Parathyroid adenoma (tissue), 2 donors: ENCODE measurements around the gene ASS1.

Experiments used
- H2AFZ ChIP-seq: fragments of 300-600 bp; sonication (generic); one replicate; pipeline ENCODE4 v1.7.0; 2017; ENCODE audit warnings: antibody characterized with exemption, mild to moderate bottlenecking
- H3K27ac ChIP-seq: fragments of 300-600 bp; sonication (generic); one replicate; pipeline ENCODE4 v1.7.0; 2017
- H3K27me3 ChIP-seq: fragments of 300-600 bp; sonication (generic); one replicate; pipeline ENCODE4 v1.7.0; 2017; ENCODE audit warnings: low read length; ENCODE audit not compliant: control insufficient read depth, insufficient read depth
- H3K36me3 ChIP-seq: fragments of 300-600 bp; sonication (generic); one replicate; pipeline ENCODE4 v1.7.0; 2017; ENCODE audit warnings: low read length; ENCODE audit not compliant: control insufficient read depth, insufficient read depth
- H3K4me1 ChIP-seq: fragments of 300-600 bp; sonication (generic); one replicate; pipeline ENCODE4 v1.7.0; 2017; ENCODE audit warnings: control low read depth
- H3K4me2 ChIP-seq: fragments of 300-600 bp; sonication (generic); one replicate; pipeline ENCODE4 v1.7.0; 2017; ENCODE audit warnings: low read length
- H3K4me3 ChIP-seq: fragments of 300-600 bp; sonication (generic); one replicate; pipeline ENCODE4 v1.7.0; 2017; ENCODE audit warnings: low read depth, low read length
- H3K79me2 ChIP-seq: fragments of 300-600 bp; sonication (generic); one replicate; pipeline ENCODE4 v1.7.0; 2017; ENCODE audit warnings: control low read depth
- H3K9ac ChIP-seq: fragments of 300-600 bp; sonication (generic); one replicate; pipeline ENCODE4 v1.7.0; 2017; ENCODE audit warnings: mild to moderate bottlenecking
- H3K9me3 ChIP-seq: fragments of 300-600 bp; sonication (generic); one replicate; pipeline ENCODE4 v1.7.0; 2017; ENCODE audit warnings: low read length; ENCODE audit not compliant: control insufficient read depth
- CTCF ChIP-seq: fragments of 300-600 bp; sonication (generic); IDR thresholded peaks from one replicate; pipeline ENCODE4 v1.7.0; 2017; ENCODE audit warnings: antibody characterized with exemption, mild to moderate bottlenecking
- donor health status: primary hyperparathyroidism.

ASS1 gene

DNA sequence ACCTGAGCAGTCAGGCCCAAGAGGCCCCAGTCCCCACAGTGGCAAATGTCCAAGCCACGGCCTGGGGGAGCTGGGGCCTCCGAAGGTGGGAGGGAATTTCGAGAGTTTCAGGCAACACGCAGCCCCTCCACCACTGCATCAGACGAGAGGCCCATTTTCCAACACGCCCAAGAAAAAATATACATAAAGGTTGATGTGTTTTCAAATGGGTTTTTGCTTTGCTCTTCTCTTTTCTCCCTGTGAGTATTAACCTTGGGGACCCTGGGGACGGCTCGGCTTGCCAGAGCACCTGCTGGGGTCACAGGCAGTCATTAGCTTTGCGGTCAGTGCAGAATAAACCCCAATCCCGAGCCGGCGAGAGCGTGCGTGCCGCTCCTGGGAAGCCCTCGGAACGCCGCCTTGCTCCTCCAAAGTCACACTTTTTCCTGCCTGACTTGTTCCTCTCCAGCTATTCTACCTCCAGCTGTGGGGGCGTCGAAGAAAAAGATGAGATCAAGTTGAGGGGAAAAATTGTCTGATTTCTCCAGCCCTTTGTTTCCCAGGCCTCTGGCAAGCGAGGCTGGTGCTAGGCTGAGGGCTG, 31.5 kb downstream of the ASS1 start:
- no peak overlapping the region for H3K27ac ChIP-seq
- H2AFZ ChIP-seq, result no peak overlapping the region
- H3K4me3 ChIP-seq, result no peak overlapping the region
- no peaks in the 10 kb centered on the region for H3K27me3 ChIP-seq
- H3K9ac ChIP-seq, result no peak overlapping the region
- no peak for TF ChIP-seq CTCF
- no peaks in the 10 kb centered on the region for H3K9me3 ChIP-seq
- H3K79me2 ChIP-seq, result no peaks in the 10 kb centered on the region
- no peaks in the 10 kb centered on the region for H3K4me1 ChIP-seq
- H3K36me3 ChIP-seq, result no peaks in the 10 kb centered on the region
- H3K4me2 ChIP-seq, result no peak overlapping the region

GRCh38 chr9:130477564-130477963, 32.8 kb downstream of the ASS1 start:
- Histone ChIP-seq H3K27me3 (no peaks in the 10 kb centered on the region), H3K4me1 (no peaks in the 10 kb centered on the region), H3K36me3 (no peaks in the 10 kb centered on the region), H3K9me3 (no peaks in the 10 kb centered on the region), H3K9ac (no peak overlapping the region), H3K27ac (no peak overlapping the region), H2AFZ (no peak overlapping the region), H3K4me2 (no peak overlapping the region), H3K4me3 (no peak overlapping the region), H3K79me2 (no peaks in the 10 kb centered on the region)
- no peak for TF ChIP-seq CTCF

DNA sequence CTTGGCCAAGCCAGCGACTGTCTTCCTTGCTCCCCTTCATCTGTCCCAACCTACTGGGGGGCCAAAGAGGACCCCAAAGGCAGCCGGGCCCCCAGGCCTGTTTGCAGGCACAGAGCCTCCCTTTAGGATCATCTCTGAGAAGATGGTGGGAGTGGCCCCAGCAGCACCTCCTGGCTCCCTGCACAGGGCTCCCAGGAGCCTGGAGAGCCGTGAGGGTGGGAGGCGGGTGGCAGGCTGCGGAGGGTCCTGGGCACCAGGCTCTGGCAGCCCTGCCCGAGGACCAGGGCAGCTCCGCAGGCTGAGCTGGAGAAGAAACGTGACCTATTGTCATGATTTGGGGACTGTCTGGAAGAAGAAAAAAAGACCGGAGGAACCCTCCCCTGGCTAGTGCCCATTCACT, 33.4 kb downstream of the ASS1 start:
- Histone ChIP-seq H2AFZ (no peak overlapping the region), H3K9ac (no peak overlapping the region), H3K79me2 (no peaks in the 10 kb centered on the region), H3K9me3 (no peaks in the 10 kb centered on the region), H3K27ac (no peak overlapping the region), H3K4me1 (no peaks in the 10 kb centered on the region), H3K27me3 (no peaks in the 10 kb centered on the region), H3K36me3 (no peaks in the 10 kb centered on the region), H3K4me2 (no peak overlapping the region), H3K4me3 (no peak overlapping the region)
- no peak for TF ChIP-seq CTCF

DNA sequence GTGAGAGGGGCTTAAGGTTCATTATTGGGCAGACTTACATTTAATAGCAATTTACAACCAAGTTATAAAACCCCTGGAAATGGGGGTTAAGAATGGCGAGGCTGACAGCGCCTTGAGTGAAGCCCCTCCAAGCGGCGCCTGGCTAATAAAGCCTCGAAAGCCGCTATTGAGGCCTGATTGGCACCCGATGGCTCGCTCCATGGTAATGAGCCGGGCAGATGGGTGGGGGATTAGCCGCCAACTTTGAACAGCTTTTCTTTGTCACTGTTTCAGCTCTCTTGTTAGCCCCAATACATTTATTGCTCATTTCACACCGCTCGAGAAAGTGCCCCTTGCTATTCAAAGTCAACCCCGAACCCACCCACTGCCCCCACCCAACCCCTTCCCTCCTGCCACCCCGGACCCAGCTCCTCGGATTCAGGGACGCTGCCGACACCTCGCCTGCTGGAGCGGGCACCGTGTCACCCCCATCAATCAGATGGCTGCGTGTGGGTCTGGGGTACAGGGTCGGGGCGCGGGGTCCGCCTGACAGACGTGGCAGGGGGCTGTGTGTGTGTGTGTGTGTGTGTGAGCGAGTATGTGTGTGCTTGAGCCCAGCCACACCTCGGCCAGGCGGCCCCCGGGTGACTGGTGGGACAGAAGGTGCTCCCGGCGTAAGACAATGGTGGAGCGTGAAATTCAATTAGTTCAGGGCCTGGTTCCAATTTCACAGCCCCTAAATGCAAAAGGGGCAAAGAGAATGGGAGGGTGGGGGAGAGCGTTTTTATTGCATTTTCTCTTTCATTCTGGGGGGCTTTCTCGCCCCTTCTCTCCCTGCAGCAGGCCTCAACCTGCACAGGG, 34.2 kb downstream of the ASS1 start:
- Histone ChIP-seq H2AFZ (no peak overlapping the region), H3K27me3 (no peaks in the 10 kb centered on the region), H3K9me3 (no peaks in the 10 kb centered on the region), H3K27ac (no peak overlapping the region), H3K4me2 (no peak overlapping the region), H3K36me3 (no peaks in the 10 kb centered on the region), H3K9ac (no peak overlapping the region), H3K79me2 (no peaks in the 10 kb centered on the region), H3K4me1 (no peaks in the 10 kb centered on the region), H3K4me3 (no peak overlapping the region)
- TF ChIP-seq CTCF, result no peak

GRCh38 chr9:130479587-130479986, 34.8 kb downstream of the ASS1 start:
- no peak overlapping the region for H3K4me3 ChIP-seq
- no peaks in the 10 kb centered on the region for H3K79me2 ChIP-seq
- no peak for TF ChIP-seq CTCF
- H3K9ac ChIP-seq, result no peak overlapping the region
- H3K4me1 ChIP-seq, result no peaks in the 10 kb centered on the region
- H3K9me3 ChIP-seq, result no peaks in the 10 kb centered on the region
- no peak overlapping the region for H2AFZ ChIP-seq
- H3K4me2 ChIP-seq, result no peak overlapping the region
- no peaks in the 10 kb centered on the region for H3K27me3 ChIP-seq
- H3K36me3 ChIP-seq, result no peaks in the 10 kb centered on the region
- H3K27ac ChIP-seq, result no peak overlapping the region
